ENCODE measurements around the gene OR11A1.

Gene OR11A1

DNA sequence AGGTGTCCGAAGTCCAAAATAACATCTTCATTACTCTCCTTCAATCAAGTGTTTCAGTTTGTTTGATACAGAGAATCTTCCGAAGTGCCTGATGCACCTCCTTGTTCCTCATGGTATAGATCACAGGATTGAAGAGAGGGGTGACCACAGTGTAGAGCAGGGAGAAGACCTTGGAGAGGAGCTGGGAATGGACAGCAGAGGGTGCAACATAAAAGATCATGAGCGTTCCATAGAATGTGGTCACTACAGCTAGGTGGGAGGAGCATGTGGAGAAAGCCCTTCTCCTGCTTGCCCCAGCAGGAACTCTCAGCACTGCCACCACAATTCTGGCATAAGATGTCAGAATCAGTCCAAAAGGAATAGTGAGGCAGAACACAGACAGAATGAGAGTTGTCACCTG lies 30.2 kb downstream of the OR11A1 start:
- Histone ChIP-seq H3K27ac (replicated peaks) (no peak overlapping the region), H3K27me3 (ENCODE audit: insufficient read depth, poor library complexity, severe bottlenecking) (no peaks in the 10 kb centered on the region), H3K4me3 (replicated peaks; ENCODE audit: insufficient read depth, low read length) (no peak overlapping the region)
- no peak for DNase-seq (ENCODE audit: low read depth in 1 of 2, low spot score in 1 of 2)
- TF ChIP-seq, protein P1, sequence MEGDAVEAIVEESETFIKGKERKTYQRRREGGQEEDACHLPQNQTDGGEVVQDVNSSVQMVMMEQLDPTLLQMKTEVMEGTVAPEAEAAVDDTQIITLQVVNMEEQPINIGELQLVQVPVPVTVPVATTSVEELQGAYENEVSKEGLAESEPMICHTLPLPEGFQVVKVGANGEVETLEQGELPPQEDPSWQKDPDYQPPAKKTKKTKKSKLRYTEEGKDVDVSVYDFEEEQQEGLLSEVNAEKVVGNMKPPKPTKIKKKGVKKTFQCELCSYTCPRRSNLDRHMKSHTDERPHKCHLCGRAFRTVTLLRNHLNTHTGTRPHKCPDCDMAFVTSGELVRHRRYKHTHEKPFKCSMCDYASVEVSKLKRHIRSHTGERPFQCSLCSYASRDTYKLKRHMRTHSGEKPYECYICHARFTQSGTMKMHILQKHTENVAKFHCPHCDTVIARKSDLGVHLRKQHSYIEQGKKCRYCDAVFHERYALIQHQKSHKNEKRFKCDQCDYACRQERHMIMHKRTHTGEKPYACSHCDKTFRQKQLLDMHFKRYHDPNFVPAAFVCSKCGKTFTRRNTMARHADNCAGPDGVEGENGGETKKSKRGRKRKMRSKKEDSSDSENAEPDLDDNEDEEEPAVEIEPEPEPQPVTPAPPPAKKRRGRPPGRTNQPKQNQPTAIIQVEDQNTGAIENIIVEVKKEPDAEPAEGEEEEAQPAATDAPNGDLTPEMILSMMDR (IDR thresholded peaks at IDR 0.05; ENCODE audit: insufficient read depth, low read length) = no peak
- TF ChIP-seq SPI1 (IDR thresholded peaks at IDR 0.05; ENCODE audit: borderline replicate concordance, low read depth) (no peak), REST (IDR thresholded peaks at IDR 0.05; ENCODE audit: insufficient replicate concordance, low read depth) (no peak), POLR2AphosphoS5 (IDR thresholded peaks at IDR 0.05; ENCODE audit: low read depth) (no peak), GABPA (IDR thresholded peaks at IDR 0.05; ENCODE audit: low read depth) (no peak)

DNA sequence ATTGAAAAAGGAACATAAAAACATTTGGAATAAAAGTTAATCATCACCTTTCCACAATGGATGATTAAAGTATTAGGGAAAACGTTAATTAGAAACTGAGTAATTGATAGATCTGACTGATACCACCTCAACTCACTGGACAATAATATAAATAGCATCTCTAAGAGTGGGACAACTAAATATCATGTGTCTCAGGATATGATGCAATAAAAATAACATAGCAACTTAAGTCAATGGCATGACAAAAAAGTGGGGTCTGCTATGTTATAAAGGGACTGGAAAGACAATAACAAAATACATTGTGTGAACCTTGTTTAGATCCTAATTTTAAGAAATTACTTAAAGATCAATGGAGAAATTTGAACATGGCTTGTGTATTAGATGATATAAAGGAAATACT lies 31.8 kb downstream of the OR11A1 start:
- DNase-seq (ENCODE audit: low read depth in 1 of 2, low spot score in 1 of 2) = no peak
- Histone ChIP-seq H3K27me3 (ENCODE audit: insufficient read depth, poor library complexity, severe bottlenecking) (no peaks in the 10 kb centered on the region), H3K4me3 (replicated peaks; ENCODE audit: insufficient read depth, low read length) (no peak overlapping the region), H3K27ac (replicated peaks) (no peak overlapping the region)
- no peak for TF ChIP-seq REST (IDR thresholded peaks at IDR 0.05; ENCODE audit: insufficient replicate concordance, low read depth)

GRCh38 chr6:29424575-29424974 lies 32.3 kb downstream of the OR11A1 start:
- no peaks in the 10 kb centered on the region for H3K27me3 ChIP-seq (ENCODE audit: insufficient read depth, poor library complexity, severe bottlenecking)
- no peak for DNase-seq (ENCODE audit: low read depth in 1 of 2, low spot score in 1 of 2)

More at GRCh38 chr6:29424575-29424974, 32.3 kb downstream of the OR11A1 start:
- TF ChIP-seq POLR2AphosphoS5 (IDR thresholded peaks at IDR 0.05; ENCODE audit: low read depth) = no peak
- no peak for TF ChIP-seq SPI1 (IDR thresholded peaks at IDR 0.05; ENCODE audit: borderline replicate concordance, low read depth)
- TF ChIP-seq, protein P1 (IDR thresholded peaks at IDR 0.05; ENCODE audit: insufficient read depth, low read length) = no peak
- TF ChIP-seq REST (IDR thresholded peaks at IDR 0.05; ENCODE audit: insufficient replicate concordance, low read depth) = no peak
- no peak for TF ChIP-seq GABPA (IDR thresholded peaks at IDR 0.05; ENCODE audit: low read depth)
- H3K27ac ChIP-seq (replicated peaks) = no peak overlapping the region
- no peak overlapping the region for H3K4me3 ChIP-seq (replicated peaks; ENCODE audit: insufficient read depth, low read length)

Measured in HL-60 (cell line).